ENCODE measurements around the gene TTC22. TPM values are rescaled to one million over a fixed set of nuclear protein-coding genes. Genes with fewer than 3 reads are reported as not detected.

Gene TTC22
- total RNA-seq (ENCODE audit: unreplicated experiment): not detected
- long read RNA-seq: 0 reads

- DNase-seq: no peak
- peak; percentile 8 for TF ChIP-seq CTCF (IDR thresholded peaks at IDR 0.05; ENCODE audit: partially characterized antibody, unreplicated experiment)
- peak within 1 kb of the TSS; percentile 82 for H3K27ac Mint-ChIP-seq (ENCODE audit: unreplicated experiment)
- H3K36me3 Mint-ChIP-seq (ENCODE audit: unreplicated experiment): no peaks in the 10 kb centered on the region
- peak within 1 kb of the TSS; percentile 65 for H3K4me3 Mint-ChIP-seq (ENCODE audit: unreplicated experiment)
- H3K9me3 Mint-ChIP-seq (ENCODE audit: unreplicated experiment): peaks cover 3% of the 10 kb centered on the region
- H3K27me3 Mint-ChIP-seq (ENCODE audit: unreplicated experiment): peaks cover 16% of the 10 kb centered on the region
- H3K4me1 Mint-ChIP-seq (ENCODE audit: low read depth, unreplicated experiment): no peaks in the 10 kb centered on the region
Observed at GRCh38 chr1:54800899-54801759, at the start of gene TTC22. Gene TTC22 (minus strand): TSS chr1:54801323. CDS start chr1:54801163, 160 bp downstream.

- DNase-seq: no peak
- no peak overlapping the region for H3K4me3 Mint-ChIP-seq (ENCODE audit: unreplicated experiment)
- no peak overlapping the region for H3K27ac Mint-ChIP-seq (ENCODE audit: unreplicated experiment)
- peaks cover 2% of the 10 kb centered on the region for H3K27me3 Mint-ChIP-seq (ENCODE audit: unreplicated experiment)
- H3K4me1 Mint-ChIP-seq (ENCODE audit: low read depth, unreplicated experiment): no peaks in the 10 kb centered on the region
- H3K36me3 Mint-ChIP-seq (ENCODE audit: unreplicated experiment): peaks cover 7% of the 10 kb centered on the region
- TF ChIP-seq CTCF (IDR thresholded peaks at IDR 0.05; ENCODE audit: partially characterized antibody, unreplicated experiment): no peak
- H3K9me3 Mint-ChIP-seq (ENCODE audit: unreplicated experiment): peaks cover 2% of the 10 kb centered on the region
Observed at GRCh38 chr1:54850737-54851136, 49.6 kb upstream of the TTC22 start.

GRCh38 chr1:54850069-54850730 is 49.1 kb upstream of the TTC22 start:
- no peak overlapping the region for H3K4me3 Mint-ChIP-seq (ENCODE audit: unreplicated experiment)
- H3K27me3 Mint-ChIP-seq (ENCODE audit: unreplicated experiment): peaks cover 2% of the 10 kb centered on the region
- H3K4me1 Mint-ChIP-seq (ENCODE audit: low read depth, unreplicated experiment): no peaks in the 10 kb centered on the region
- no peak overlapping the region for H3K27ac Mint-ChIP-seq (ENCODE audit: unreplicated experiment)
- H3K36me3 Mint-ChIP-seq (ENCODE audit: unreplicated experiment): peaks cover 7% of the 10 kb centered on the region
- peaks cover 2% of the 10 kb centered on the region for H3K9me3 Mint-ChIP-seq (ENCODE audit: unreplicated experiment)
- DNase-seq: no peak
- TF ChIP-seq CTCF (IDR thresholded peaks at IDR 0.05; ENCODE audit: partially characterized antibody, unreplicated experiment): no peak

GRCh38 chr1:54849219-54850068 is 48.3 kb upstream of the TTC22 start:
- Mint-ChIP-seq H3K27ac (ENCODE audit: unreplicated experiment) (no peak overlapping the region), H3K27me3 (ENCODE audit: unreplicated experiment) (peaks cover 4% of the 10 kb centered on the region), H3K36me3 (ENCODE audit: unreplicated experiment) (peaks cover 7% of the 10 kb centered on the region), H3K9me3 (ENCODE audit: unreplicated experiment) (peaks cover 2% of the 10 kb centered on the region), H3K4me3 (ENCODE audit: unreplicated experiment) (no peak overlapping the region), H3K4me1 (ENCODE audit: low read depth, unreplicated experiment) (no peaks in the 10 kb centered on the region)
- no peak for TF ChIP-seq CTCF (IDR thresholded peaks at IDR 0.05; ENCODE audit: partially characterized antibody, unreplicated experiment)
- DNase-seq: no peak
